Measurements from ENCODE around the gene RPGR.

Gene RPGR

DNA sequence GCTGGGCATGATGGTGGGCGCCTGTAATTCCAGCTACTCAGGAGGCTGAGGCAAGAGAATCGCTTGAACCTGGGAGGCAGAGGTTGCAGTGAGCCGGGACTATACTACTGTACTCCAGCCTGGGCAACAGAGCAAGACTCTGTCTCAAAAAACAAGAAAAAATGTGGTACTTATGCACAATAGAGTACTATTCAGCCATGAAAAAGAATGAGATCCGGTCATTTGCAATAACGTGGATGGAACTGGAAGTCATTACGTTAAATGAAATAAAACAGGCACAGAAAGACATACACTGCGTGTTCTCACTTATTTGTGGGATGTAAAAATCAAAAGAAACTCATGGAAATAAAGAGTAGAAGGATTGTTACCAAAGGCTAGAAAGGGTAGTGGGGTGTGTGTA, 12.1 kb downstream of the RPGR start:
- Histone ChIP-seq H3K27me3 (no peaks in the 10 kb centered on the region), H3K9me3 (no peaks in the 10 kb centered on the region), H3K4me3 (ENCODE audit: low read depth, low read length) (no peak overlapping the region), H3K4me1 (no peaks in the 10 kb centered on the region), H3K36me3 (no peaks in the 10 kb centered on the region)
- DNase-seq = no peak
- TF ChIP-seq, protein P1, sequence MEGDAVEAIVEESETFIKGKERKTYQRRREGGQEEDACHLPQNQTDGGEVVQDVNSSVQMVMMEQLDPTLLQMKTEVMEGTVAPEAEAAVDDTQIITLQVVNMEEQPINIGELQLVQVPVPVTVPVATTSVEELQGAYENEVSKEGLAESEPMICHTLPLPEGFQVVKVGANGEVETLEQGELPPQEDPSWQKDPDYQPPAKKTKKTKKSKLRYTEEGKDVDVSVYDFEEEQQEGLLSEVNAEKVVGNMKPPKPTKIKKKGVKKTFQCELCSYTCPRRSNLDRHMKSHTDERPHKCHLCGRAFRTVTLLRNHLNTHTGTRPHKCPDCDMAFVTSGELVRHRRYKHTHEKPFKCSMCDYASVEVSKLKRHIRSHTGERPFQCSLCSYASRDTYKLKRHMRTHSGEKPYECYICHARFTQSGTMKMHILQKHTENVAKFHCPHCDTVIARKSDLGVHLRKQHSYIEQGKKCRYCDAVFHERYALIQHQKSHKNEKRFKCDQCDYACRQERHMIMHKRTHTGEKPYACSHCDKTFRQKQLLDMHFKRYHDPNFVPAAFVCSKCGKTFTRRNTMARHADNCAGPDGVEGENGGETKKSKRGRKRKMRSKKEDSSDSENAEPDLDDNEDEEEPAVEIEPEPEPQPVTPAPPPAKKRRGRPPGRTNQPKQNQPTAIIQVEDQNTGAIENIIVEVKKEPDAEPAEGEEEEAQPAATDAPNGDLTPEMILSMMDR (IDR thresholded peaks at IDR 0.05; ENCODE audit: low read depth, low read length) = no peak

DNA sequence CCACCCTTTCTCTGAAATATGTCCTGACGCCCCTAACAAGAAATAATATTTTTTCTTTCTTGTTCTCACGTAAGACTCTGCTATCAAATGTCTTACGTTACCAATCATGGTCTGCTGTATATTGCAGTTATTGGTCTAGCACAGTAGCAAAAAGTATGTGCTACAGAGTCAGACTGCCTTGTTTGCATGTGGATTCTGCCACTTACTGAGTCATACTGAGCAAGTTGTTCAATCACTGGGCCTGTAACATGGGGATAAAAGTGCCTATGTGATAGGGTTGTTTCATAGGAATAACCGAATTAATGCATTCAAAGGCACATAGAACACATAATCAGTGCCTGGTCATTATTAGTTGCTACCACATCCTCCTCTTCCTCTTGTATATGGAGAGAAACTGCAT, 14.1 kb downstream of the RPGR start:
- no peak for DNase-seq

DNA sequence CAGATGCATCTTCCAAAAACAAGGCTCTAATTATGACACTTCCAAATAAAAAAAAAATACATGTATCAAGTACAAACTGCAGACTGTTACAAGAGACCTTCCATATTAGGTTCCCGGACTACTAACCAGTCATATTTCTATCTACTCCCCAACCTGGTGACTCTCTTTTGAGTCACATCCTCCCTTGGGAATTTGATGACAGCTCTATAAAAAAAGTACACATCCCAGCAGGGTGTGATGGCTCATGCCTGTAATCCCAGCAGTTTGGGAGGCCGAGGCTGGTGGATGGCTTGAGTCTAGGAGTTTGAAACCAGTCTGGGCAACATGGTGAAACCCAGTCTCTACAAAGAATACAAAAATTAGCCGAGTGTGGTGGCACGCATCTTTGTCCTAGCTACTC, 14.9 kb downstream of the RPGR start:
- Histone ChIP-seq H3K36me3 (no peaks in the 10 kb centered on the region), H3K27me3 (no peaks in the 10 kb centered on the region), H3K4me1 (no peaks in the 10 kb centered on the region), H3K9me3 (no peaks in the 10 kb centered on the region), H3K4me3 (ENCODE audit: low read depth, low read length) (no peak overlapping the region)
- TF ChIP-seq, protein P1 (IDR thresholded peaks at IDR 0.05; ENCODE audit: low read depth, low read length) = no peak
- DNase-seq = no peak

More for the DNA sequence above, 14.1 kb downstream of the RPGR start:
- Histone ChIP-seq H3K27me3 (no peaks in the 10 kb centered on the region), H3K36me3 (no peaks in the 10 kb centered on the region), H3K4me1 (no peaks in the 10 kb centered on the region), H3K9me3 (no peaks in the 10 kb centered on the region), H3K4me3 (ENCODE audit: low read depth, low read length) (no peak overlapping the region)
- TF ChIP-seq, protein P1 (IDR thresholded peaks at IDR 0.05; ENCODE audit: low read depth, low read length) = no peak

DNA sequence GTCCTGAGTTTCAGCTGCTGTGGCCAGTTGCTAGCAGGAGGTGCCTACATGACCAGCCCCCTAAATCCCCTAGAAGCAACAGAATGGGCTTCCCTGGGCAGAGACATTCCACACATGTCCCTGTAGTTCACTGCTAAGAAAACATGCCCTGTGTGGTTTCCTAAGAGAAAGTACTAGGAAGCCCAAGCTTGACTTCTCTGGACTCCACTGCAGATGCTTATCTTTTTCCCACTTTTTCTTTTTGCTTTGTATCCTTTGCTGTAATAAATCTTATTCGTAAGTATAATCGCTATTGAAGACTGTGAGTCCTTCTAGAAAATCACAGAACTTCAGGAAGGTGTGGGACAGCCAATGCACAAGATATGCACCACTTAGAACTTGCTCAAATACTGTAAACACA, 15.6 kb downstream of the RPGR start:
- Histone ChIP-seq H3K9me3 (no peaks in the 10 kb centered on the region), H3K27me3 (no peaks in the 10 kb centered on the region), H3K4me1 (no peaks in the 10 kb centered on the region), H3K36me3 (no peaks in the 10 kb centered on the region), H3K4me3 (ENCODE audit: low read depth, low read length) (no peak overlapping the region)
- TF ChIP-seq, protein P1 (IDR thresholded peaks at IDR 0.05; ENCODE audit: low read depth, low read length) = no peak
- no peak for DNase-seq

DNA sequence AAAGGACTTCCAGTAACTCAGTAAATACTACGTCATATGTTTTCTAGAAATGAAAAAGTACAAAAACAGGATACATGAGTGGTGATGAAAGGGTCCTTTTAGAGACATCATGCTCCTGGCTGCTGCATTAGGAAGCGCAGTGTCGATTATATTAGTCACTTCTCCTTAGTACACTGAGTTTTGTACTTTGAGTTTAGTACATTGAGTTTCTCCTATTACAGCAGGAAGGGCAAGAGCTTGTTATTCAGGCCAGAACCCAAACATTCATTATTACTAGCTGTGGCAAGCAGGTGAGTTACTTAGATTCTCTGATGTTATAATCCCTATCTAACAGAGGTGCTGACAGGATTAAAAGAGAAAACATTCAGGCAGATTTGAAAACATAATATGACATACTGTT, 21.3 kb downstream of the RPGR start:
- no peaks in the 10 kb centered on the region for H3K9me3 ChIP-seq
- TF ChIP-seq, protein P1 (IDR thresholded peaks at IDR 0.05; ENCODE audit: low read depth, low read length) = no peak
- no peaks in the 10 kb centered on the region for H3K27me3 ChIP-seq
- no peak overlapping the region for H3K4me3 ChIP-seq (ENCODE audit: low read depth, low read length)
- H3K4me1 ChIP-seq = no peaks in the 10 kb centered on the region
- no peaks in the 10 kb centered on the region for H3K36me3 ChIP-seq
- DNase-seq = no peak

DNA sequence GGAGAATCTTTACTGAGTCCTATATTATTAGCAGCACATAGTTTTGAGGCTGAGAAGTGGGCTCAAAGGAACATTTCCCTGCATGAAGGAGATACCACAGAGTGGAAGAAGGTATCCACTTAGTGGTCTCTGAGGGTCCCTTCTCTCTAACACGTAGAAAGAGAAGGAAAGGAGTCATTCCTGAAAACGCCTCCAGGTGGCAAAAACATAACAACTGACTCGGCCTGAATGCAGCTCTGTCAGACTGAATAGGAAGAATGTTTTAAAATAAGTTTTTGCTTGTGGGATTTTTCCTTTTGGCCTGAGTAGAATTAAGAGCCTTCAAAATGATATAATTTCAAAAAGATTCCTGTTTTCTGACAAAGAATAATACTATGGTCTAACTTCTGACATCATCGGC, 23.3 kb downstream of the RPGR start:
- TF ChIP-seq, protein P1 (IDR thresholded peaks at IDR 0.05; ENCODE audit: low read depth, low read length) = peak; percentile 44
- DNase-seq = peak; percentile 8
- Histone ChIP-seq H3K4me1 (no peaks in the 10 kb centered on the region), H3K27me3 (no peaks in the 10 kb centered on the region), H3K36me3 (no peaks in the 10 kb centered on the region), H3K4me3 (ENCODE audit: low read depth, low read length) (no peak overlapping the region), H3K9me3 (no peaks in the 10 kb centered on the region)
